Activated T-cell treated with anti-CD3 and anti-CD28 coated beads for 4 hours (primary cell): ENCODE results near the gene SPATS2L.

Source experiments
- DNase-seq: peaks from one replicate; pipeline ENCODE4 v3.0.0-alpha.2; 2020

Gene SPATS2L

GRCh38 chr2:200477667-200478131, 171.2 kb downstream of the SPATS2L start:
- no peak for DNase-seq

DNA sequence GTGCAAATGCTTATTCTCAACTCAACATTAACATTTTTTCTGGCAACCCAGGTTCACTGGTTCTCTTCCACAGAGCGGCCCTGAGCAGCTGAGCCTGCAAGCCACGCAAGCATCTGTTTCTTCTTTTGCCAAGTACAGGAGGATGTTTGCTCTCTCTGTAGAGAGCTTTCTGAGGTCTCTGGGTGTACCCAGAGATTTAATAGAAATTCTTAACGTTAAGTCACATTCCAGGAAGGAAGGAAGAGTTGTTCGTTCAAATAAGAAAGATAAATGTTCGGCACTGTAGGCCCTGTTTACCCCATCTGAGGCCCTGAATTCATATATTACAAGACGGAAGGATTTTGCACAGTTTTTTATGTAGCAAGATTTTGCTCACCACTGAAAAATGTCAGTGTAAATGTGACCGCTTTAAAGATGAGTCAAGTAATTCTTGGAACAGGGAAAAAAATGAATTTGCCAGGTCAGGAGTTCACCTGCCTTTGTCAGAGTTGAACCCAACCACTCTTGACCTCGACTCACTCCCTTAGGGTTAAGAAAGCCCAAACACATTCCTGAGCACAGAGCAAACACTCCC, 173.3 kb downstream of the SPATS2L start:
- no peak for DNase-seq

- no peak for DNase-seq
Measured at GRCh38 chr2:200482194-200482593, 175.7 kb downstream of the SPATS2L start.

- no peak for DNase-seq
Measured at GRCh38 chr2:200483729-200484198, 177.3 kb downstream of the SPATS2L start.

- DNase-seq: no peak
Measured at GRCh38 chr2:200484934-200485333, 178.4 kb downstream of the SPATS2L start.

DNA sequence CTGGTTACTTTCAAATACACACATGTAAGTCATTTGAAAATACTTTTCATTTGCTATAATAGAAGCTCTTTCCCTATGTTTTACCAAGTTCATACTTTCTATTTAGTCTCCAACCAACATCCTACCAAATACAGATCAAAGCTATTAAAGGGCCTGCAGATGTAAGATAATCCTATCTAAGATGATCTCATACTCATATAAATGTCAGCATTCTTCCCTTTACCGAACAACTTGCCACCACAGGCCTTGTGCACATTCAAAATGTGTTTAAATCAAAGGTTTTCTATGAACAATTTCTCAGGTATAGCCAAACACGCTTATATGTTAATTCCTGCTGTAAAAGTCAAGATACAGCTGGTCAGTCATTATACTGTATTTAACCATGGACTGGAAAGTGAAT, 180.0 kb downstream of the SPATS2L start:
- no peak for DNase-seq

GRCh38 chr2:200488169-200488568, 181.7 kb downstream of the SPATS2L start:
- no peak for DNase-seq

GRCh38 chr2:200490001-200490400, 183.5 kb downstream of the SPATS2L start:
- DNase-seq: no peak

DNA sequence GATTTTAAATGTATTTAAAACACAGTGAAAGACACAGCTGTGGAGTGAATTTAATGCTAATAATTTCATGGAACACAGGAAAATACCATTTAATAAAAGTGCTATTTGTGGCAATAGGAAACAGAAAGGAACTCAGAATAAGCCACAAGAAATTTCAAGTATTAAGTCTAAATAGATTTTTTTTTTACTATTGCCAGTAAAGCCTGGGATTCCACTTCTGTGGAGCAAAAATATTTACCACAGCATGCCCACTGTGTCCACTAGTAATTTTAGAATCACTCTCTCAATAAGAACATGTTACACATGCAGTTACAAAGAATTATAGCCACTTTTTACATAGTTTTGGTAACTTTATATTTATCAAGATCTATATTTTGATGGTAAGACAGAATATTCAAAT, 186.2 kb downstream of the SPATS2L start:
- no peak for DNase-seq

- DNase-seq: no peak
Measured at GRCh38 chr2:200494048-200494447, 187.6 kb downstream of the SPATS2L start.

DNA sequence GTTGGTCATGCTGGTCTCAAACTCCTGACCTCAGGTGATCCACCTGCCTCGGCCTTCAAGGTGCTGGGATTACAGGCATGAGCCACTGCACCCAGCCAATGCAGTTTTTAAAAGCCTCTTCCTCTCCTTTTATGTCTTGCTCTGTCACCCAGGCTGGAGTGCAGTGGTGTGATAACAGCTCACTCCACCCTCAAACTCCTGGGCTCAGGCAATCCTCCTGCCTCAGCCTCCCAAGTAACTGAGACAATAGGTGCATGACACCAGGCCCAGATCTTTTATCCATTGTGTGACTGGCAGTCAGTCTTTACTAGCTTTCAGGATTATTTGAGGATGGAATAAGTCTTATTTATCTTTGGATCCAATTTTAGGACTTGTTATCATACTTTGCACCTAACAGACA, 190.2 kb downstream of the SPATS2L start:
- DNase-seq: no peak

- no peak for DNase-seq
Measured at GRCh38 chr2:200498402-200499162, 192.1 kb downstream of the SPATS2L start.

GRCh38 chr2:200502196-200502595, 195.7 kb downstream of the SPATS2L start:
- DNase-seq: no peak

DNA sequence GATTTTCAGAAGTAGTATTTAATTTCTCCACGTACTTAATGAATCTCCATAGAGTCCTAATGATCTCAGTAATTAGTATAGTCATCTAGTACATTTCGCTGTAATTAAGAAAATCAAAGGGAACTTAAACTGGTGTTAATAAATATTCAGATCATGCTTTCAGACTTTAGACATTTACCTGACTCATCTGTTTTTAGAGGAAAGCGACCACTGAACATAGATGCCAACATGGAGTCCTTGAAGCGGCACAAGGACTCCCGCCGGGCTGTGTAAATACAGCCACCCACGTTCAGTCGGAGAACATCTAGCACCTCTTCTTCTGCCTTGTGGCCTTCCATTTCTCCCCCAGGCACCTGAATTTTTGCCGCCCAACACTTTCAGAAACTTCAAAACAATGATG, 200.2 kb downstream of the SPATS2L start:
- no peak for DNase-seq

DNA sequence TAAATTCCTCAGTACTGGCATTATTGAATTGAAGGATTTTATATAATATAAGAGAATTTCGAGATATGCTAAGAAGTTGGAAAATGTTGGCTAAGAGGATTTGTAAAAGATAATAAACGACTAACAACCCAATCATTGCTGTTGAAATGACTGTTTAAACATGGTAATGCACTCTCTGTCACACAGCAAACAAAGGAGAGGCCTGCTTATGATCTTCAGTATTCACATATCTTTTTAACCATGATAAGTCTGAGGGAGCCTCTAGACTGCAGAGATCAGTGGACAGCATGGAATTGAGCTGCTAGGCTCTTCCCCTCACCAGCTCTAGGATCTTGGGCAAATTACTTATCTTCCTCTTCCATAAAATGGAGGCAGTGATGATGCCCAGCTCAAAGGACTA, 200.7 kb downstream of the SPATS2L start:
- no peak for DNase-seq

GRCh38 chr2:200509235-200509611, 202.7 kb downstream of the SPATS2L start:
- no peak for DNase-seq

- peak; percentile 88 for DNase-seq
Measured at GRCh38 chr2:200509612-200510433, 203.3 kb downstream of the SPATS2L start, which contains the start of gene KCTD18. KCTD18 (minus strand) TSS chr2:200510068; CDS start chr2:200507016, 3,052 bp downstream.

DNA sequence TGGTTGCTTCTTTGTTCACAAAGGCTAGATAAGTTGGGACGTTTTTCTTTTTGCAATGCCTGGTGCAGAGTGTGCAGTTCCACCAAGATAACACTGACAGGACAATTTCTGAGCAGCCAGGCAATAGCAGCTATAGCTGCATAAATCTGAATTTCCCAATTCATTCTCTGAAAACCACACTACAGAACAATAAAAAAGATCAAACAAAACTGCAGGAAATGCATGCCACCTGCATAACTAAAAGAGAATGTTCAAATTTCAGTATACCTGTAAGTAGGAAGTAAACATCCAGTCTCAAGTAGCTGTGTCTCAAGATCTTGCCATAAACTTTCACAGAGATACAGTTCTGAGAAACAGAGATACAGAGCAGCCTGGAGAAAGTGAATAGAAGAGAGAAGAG, 208.7 kb downstream of the SPATS2L start:
- DNase-seq: no peak

DNA sequence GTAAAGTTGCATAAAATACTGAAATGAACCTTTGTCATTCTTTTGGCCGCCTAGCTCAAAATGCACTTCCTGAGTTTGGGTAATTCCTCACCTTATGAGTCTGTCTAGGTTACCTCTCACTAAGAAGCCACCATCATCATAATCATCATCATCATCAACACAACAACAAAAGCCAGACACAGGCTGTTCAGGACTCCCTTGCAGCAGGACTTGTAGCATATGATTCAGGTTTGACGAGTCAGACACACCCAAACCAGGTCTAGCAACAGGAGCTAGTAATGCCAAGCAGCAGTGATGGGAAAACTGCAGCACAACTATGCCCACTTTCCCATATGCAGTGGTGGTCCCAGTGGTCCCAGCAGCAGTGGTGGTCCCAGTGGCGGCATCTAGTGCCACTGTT, 216.7 kb downstream of the SPATS2L start:
- DNase-seq: no peak

- no peak for DNase-seq
Measured at GRCh38 chr2:200523604-200524003, 217.1 kb downstream of the SPATS2L start.

GRCh38 chr2:200525066-200525465, 218.6 kb downstream of the SPATS2L start:
- no peak for DNase-seq

- no peak for DNase-seq
Measured at GRCh38 chr2:200525551-200525881, 219.0 kb downstream of the SPATS2L start.

- peak; percentile 91 for DNase-seq
Measured at GRCh38 chr2:200525882-200526651, 219.6 kb downstream of the SPATS2L start, which contains the start of gene SGO2. SGO2 (plus strand) TSS chr2:200526207; CDS start chr2:200532976, 6,769 bp downstream.
